ENCODE data around the gene ARID1A. TPM values are rescaled to one million over a fixed set of nuclear protein-coding genes. Genes with fewer than 3 reads are reported as not detected.
"Not testable (repeated sequence)": the region's sequence is repeated elsewhere in the genome, so short reads cannot be mapped to it uniquely, and the experiment has no call there.

The ARID1A gene
- total RNA-seq, 4 donors from 2014 or later = 43.4 to 72.0 (median 53.1) TPM

GRCh38 chr1:26701995-26702679, 6.3 kb downstream of the ARID1A start:
- Histone ChIP-seq H3K4me1 (peaks cover 72 to 89% (median 86%) of the 10 kb centered on the region in 4 donors), H3K9me3 (no peaks in the 10 kb centered on the region), H3K36me3 (no peaks in the 10 kb centered on the region), H3K27ac (peak overlapping the region; percentile 6 to 27 (median 22)), H3K27me3 (no peaks in the 10 kb centered on the region), H3K4me3 (no peak overlapping the region)
- in situ Hi-C loops (cut with MboI; ENCODE audit: low pct_ligation_motif_present in 1 of 4, low pct_unique_long_range_greater_than_20kb in 1 of 4, low sequenced_read_pairs in 3 of 4) (no loop called here), intact Hi-C loops (cut with DNase I; ENCODE audit: low total_unique reads) (no loop called here)
- TF ChIP-seq EP300 (IDR thresholded peaks at IDR 0.05; ENCODE audit: low read depth) = no peak
- no peak for TF ChIP-seq POLR2AphosphoS5 (IDR thresholded peaks at IDR 0.05)
- WGBS, 2 donors (ENCODE audit: low coverage in 1 of 2) = 23 to 25% methylated on average over 4 of the region's 4 CpGs
- DNase-seq = no peak

GRCh38 chr1:26702680-26703038, 6.8 kb downstream of the ARID1A start:
- Histone ChIP-seq H3K27ac (peak overlapping the region in 3 of 4 donors; percentile 6 to 23 (median 22)), H3K4me1 (peaks cover 77 to 95% (median 91%) of the 10 kb centered on the region in 4 donors), H3K9me3 (no peaks in the 10 kb centered on the region), H3K36me3 (no peaks in the 10 kb centered on the region), H3K4me3 (no peak overlapping the region), H3K27me3 (no peaks in the 10 kb centered on the region)
- in situ Hi-C loops (cut with MboI; ENCODE audit: low pct_ligation_motif_present in 1 of 4, low pct_unique_long_range_greater_than_20kb in 1 of 4, low sequenced_read_pairs in 3 of 4) = no loop called here
- WGBS, 2 donors (ENCODE audit: low coverage in 1 of 2) = 38 to 61% methylated on average over 1 of the region's 1 CpG
- no peak for TF ChIP-seq POLR2A (IDR thresholded peaks at IDR 0.05)
- no peak for TF ChIP-seq CTCF (IDR thresholded peaks at IDR 0.05)
- no peak for TF ChIP-seq POLR2AphosphoS5 (IDR thresholded peaks at IDR 0.05)
- TF ChIP-seq EP300 (IDR thresholded peaks at IDR 0.05; ENCODE audit: low read depth) = no peak
- DNase-seq = no peak
- intact Hi-C loops (cut with DNase I; ENCODE audit: low total_unique reads) = no loop called here

GRCh38 chr1:26703478-26703877, 7.7 kb downstream of the ARID1A start:
- Histone ChIP-seq H3K36me3 (no peaks in the 10 kb centered on the region), H3K27ac (peak overlapping the region in 3 of 4 donors; percentile 1 to 40 (median 4)), H3K27me3 (no peaks in the 10 kb centered on the region), H3K9me3 (no peaks in the 10 kb centered on the region), H3K4me1 (peaks cover 78 to 95% (median 90%) of the 10 kb centered on the region in 4 donors), H3K4me3 (no peak overlapping the region)
- no peak for TF ChIP-seq CTCF (IDR thresholded peaks at IDR 0.05)
- no peak for TF ChIP-seq POLR2A (IDR thresholded peaks at IDR 0.05)
- TF ChIP-seq EP300 (IDR thresholded peaks at IDR 0.05; ENCODE audit: low read depth) = no peak
- TF ChIP-seq POLR2AphosphoS5 (IDR thresholded peaks at IDR 0.05) = no peak
- intact Hi-C loops (cut with DNase I; ENCODE audit: low total_unique reads) (no loop called here), in situ Hi-C loops (cut with MboI; ENCODE audit: low pct_ligation_motif_present in 1 of 4, low pct_unique_long_range_greater_than_20kb in 1 of 4, low sequenced_read_pairs in 3 of 4) (no loop called here)
- DNase-seq = no peak

GRCh38 chr1:26704629-26705028, 8.8 kb downstream of the ARID1A start:
- Histone ChIP-seq H3K4me1 (peaks cover 67 to 83% (median 79%) of the 10 kb centered on the region in 4 donors), H3K27ac (peak overlapping the region; percentile 72 to 80 (median 76))

GRCh38 chr1:26705227-26705626, 9.4 kb downstream of the ARID1A start:
- intact Hi-C loops (cut with DNase I; ENCODE audit: low total_unique reads); H3K9me3 ChIP-seq; H3K27me3 ChIP-seq; DNase-seq; in situ Hi-C loops (cut with MboI; ENCODE audit: low pct_ligation_motif_present in 1 of 4, low pct_unique_long_range_greater_than_20kb in 1 of 4, low sequenced_read_pairs in 3 of 4); H3K36me3 ChIP-seq; H3K4me3 ChIP-seq: not testable (repeated sequence)
- H3K27ac ChIP-seq = peak overlapping the region; percentile 72 to 80 (median 76)
- 71 to 93% methylated on average over 2 to 4 of the region's 4 CpGs for WGBS, 2 donors (ENCODE audit: low coverage in 1 of 2)
- H3K4me1 ChIP-seq = peaks cover 61 to 77% (median 73%) of the 10 kb centered on the region in 4 donors

More at GRCh38 chr1:26704629-26705028, 8.8 kb downstream of the ARID1A start:
- DNase-seq = no peak
- Histone ChIP-seq H3K36me3 (no peaks in the 10 kb centered on the region), H3K9me3 (no peaks in the 10 kb centered on the region), H3K4me3 (no peak overlapping the region), H3K27me3 (no peaks in the 10 kb centered on the region)
- in situ Hi-C loops (cut with MboI; ENCODE audit: low pct_ligation_motif_present in 1 of 4, low pct_unique_long_range_greater_than_20kb in 1 of 4, low sequenced_read_pairs in 3 of 4) (no loop called here), intact Hi-C loops (cut with DNase I; ENCODE audit: low total_unique reads) (no loop called here)
- 96 to 100% methylated on average over 3 to 5 of the region's 5 CpGs for WGBS, 2 donors (ENCODE audit: low coverage in 1 of 2)
- TF ChIP-seq POLR2AphosphoS5 (IDR thresholded peaks at IDR 0.05) (no peak), EP300 (IDR thresholded peaks at IDR 0.05; ENCODE audit: low read depth) (no peak), CTCF (IDR thresholded peaks at IDR 0.05) (no peak), POLR2A (IDR thresholded peaks at IDR 0.05) (no peak)
